Keratinocyte (primary cell): ENCODE results near the gene RBCK1.

Experiments used
- CTCF ChIP-seq, 3 experiments: IDR thresholded peaks in 1 of 3; conservative IDR thresholded peaks in 1 of 3; optimal IDR thresholded peaks in 1 of 3; 2 replicates in 2 of 3; 3 replicates in 1 of 3; pipeline versions ENCODE3 to v1.5.1; 2011; ENCODE audit warnings: low read length in 3 of 3, mild to moderate bottlenecking in 3 of 3, moderate library complexity in 2 of 3, control low read depth in 1 of 3, inconsistent platforms in 1 of 3; ENCODE audit not compliant: insufficient read depth in 2 of 3; ENCODE audit errors: extremely low read depth in 1 of 3
- EZH2 ChIP-seq: IDR thresholded peaks from one replicate; pipeline ENCODE4 v1.6.1; 2012; ENCODE audit warnings: inconsistent platforms, mild to moderate bottlenecking, low read length, moderate library complexity

GRCh38 chr20:469746-470490 lies 61.8 kb downstream of the RBCK1 start:
- TF ChIP-seq CTCF (optimal IDR thresholded peaks at IDR 0.05 in 1 of 3, IDR thresholded peaks at IDR 0.05 in 1 of 3, conservative IDR thresholded peaks at IDR 0.05 in 1 of 3; ENCODE audit: extremely low read depth in 1 of 3, insufficient read depth in 2 of 3, low read length in 3 of 3) (no peak), EZH2 (no peak)
